HG03095 (cell line): Measurements from ENCODE around the gene MYMK.

Source experiments
- ATAC-seq: cut with Tn5 transposase; IDR thresholded peaks from one replicate; pipeline ENCODE4 v1.9.1; 2021; ENCODE audit warnings: moderate library complexity; ENCODE audit not compliant: unreplicated experiment

MYMK gene

GRCh38 chr9:133507246-133507965, 17.4 kb downstream of the MYMK start:
- ATAC-seq, result no peak

DNA sequence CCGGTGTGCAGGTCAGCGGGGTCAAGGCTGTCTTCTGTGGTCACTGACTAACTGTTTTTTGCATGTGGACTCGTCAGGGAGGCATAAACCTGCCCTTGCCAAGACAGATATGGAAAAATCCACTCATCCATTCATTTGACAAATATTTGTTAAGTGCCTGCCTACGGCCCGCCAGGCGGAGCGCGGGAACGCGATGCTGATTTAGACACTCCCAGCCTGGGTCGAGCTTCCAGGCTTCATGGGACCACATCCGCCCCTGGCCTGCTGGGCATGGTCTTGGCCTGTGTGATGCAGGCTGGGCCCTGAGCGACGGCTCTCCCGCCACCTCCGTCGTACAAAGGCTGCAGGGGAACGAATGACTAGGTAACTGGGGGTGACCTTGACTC, 18.1 kb downstream of the MYMK start:
- no peak for ATAC-seq

DNA sequence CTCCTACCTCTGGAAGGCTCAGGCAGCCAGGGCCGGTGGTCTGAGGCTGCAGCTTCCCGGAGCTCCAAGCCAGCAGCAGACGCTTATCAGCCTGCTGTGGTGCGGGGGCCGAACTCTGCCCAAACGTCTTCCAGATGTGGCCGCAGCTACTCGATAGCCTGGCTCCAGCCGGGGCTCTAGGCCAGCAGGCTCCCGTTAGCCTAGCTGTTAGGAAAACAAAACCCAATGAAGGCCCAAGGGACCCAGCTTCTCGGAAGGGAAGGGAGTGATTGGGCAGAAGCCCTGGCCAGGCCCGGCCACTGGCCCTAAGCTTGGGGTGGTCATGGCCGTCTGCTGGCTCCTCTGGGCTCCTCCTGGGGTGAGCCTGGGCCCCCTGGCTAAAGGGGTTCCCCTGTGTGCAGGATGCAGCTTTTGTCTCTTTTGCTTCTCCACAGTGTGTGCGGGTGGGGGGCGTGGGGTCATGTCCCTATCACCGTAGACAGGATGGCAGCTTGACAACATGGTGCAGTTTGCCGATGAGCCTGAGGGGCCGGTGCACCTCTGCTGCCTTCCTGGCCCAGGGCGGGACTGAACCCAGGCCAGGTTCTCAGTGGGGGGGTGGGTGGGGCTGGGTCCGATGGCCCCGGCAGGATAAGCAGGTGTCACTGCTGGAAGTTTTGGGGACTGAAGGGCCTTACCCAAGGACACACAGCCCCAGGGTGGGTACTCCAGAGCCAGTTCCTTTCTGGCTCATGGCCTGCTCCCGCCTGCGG, 18.7 kb downstream of the MYMK start:
- no peak for ATAC-seq

DNA sequence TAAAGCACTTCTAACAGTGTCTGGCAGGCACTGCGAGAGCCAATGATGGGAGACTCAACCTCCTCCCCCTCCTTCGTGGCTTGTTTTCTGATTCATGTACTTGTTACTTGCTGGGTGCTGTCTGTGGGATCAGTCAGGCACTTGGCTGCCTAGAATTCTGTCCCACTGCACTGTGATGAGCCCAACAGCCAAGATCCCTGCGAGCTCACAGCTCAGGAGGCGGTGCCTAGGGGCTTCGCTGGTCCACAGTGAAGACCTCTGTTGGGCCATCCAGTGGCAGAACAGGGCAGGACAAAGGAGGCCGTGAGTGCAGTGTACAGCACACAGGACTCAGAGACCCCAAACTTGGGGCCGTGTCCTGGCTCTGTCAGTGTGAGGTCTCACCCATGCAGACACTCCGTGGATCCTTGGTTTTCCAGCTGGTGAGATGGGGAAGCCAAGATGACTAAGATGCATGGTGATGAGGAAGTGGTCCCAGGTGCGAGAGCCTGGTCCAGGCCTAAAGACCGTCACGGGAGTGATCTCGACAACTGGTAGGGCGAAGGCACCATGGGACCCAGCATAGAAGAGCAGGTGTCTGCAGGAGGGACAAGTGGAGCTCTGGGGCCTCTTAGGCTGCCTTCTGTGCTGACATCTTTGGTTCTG, 19.5 kb downstream of the MYMK start:
- no peak for ATAC-seq

- no peak for ATAC-seq
Observed at GRCh38 chr9:133502112-133502511, 22.6 kb downstream of the MYMK start.

GRCh38 chr9:133499892-133500270, 24.9 kb downstream of the MYMK start:
- ATAC-seq, result no peak

DNA sequence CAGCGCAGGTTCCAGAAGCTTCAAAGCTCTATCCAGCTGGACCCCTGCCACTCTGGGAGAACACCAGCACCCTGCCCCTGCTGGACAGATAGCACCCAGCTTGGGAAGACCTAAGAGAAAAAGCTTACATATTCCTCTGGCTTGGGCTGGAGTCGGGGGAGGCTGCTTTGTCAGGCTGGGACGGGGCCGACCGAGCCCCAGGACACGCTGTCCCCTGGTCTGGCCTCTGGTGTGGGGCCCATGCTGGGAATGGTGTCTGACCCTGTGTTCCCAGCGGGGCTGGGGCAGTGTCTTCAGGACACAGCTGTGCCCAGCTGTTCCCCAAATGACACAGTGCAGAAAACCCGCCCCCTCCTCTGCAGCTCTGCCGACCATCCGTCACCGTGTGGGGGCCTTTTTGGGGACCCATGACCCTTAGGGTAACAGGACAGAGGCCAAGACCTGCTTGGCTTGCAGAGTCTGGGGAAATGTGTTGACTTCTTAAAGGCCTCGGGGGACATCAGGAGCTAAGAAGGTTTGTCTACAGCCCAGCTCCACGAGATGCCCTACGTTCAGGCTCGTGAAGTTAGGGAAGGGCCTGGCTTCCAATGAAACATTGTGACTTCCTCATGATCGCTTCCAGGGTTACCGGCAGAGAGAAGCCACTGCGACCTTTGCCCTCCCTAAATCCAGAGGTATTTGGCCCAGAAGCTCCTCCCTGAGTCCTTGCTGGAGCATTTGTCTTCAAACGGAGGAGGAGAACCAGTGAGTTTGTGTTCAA, 25.4 kb downstream of the MYMK start:
- no peak for ATAC-seq

DNA sequence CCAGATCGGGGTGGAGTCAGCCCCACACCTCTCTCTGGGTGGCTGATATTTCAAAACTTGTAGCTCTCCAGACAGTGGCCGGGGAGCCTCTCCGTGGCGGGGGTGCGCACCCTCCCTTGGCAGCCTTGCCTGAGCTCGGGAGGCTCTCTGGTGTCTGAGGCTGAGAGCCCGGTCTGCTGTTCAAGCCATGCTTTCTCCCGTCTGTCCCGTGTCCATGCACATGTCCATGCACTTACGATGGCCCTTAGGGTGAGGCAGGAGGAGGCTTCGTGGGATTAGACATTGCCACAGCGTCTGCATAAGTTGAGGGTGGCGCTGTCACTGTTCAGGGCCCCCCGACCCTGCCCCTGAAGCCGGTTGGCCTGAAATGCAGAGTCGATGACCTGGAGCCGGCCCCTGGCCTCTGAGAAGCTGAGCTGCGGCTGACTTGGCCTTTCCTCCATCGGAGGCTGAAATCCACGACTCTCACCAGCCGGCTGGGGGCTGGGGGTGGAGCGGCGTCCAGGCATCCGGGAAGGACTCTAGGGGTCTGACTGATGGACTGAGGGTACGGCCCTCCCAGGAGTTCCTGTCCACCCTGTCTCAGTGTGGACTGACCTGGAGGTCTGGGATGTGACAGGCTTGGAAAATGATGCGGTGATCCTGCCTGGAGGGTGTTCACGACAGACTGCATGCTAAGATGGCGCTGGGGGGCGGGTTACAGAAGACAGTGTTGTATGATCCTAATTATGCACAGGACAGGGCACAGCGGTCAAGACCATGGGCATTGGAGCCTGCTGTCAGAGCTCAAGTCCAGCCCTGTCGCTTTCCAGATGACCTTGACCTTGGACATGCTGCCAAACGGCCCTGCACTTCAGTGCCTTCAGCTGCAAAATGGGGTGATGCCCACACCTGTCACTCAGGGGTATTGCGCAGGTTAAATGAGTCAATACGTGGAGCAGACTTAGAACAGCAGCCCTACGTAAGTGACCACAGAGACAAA, 27.6 kb downstream of the MYMK start:
- ATAC-seq, result no peak

GRCh38 chr9:133495327-133496293, 29.1 kb downstream of the MYMK start:
- no peak for ATAC-seq

DNA sequence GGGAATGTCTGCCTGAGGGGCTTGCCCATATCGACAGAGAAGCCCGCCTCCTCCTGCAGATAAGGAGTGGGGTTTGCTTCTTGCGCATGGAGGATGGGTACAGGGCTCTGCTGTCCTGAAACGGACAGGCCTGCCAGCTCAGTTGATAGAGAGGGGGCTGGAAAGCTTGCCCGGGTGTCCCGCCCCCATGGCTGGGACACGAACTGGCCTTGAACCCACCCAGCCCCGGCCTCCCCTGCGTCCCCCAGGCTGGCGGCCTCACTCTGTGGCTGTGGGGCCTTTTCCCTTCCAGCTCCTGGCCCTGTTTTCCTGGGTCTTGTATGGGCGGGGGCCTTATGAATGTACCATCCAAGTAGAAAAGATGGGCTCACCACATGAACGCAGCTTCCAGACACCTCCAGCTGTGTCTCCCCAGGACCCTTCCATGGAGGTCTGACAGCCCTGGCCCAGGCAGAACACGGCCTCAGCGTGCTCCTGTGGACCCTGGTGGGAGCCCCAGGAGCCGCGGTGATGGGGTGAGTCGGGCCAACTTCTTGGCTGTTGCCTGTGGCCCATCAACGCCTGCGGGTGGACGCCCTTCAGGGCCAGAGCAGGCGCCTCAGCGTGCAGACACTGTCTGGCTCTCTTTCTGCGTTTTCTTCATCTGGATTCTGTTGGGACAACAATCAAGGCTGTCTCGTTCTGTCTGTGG, 30.0 kb downstream of the MYMK start:
- no peak for ATAC-seq

DNA sequence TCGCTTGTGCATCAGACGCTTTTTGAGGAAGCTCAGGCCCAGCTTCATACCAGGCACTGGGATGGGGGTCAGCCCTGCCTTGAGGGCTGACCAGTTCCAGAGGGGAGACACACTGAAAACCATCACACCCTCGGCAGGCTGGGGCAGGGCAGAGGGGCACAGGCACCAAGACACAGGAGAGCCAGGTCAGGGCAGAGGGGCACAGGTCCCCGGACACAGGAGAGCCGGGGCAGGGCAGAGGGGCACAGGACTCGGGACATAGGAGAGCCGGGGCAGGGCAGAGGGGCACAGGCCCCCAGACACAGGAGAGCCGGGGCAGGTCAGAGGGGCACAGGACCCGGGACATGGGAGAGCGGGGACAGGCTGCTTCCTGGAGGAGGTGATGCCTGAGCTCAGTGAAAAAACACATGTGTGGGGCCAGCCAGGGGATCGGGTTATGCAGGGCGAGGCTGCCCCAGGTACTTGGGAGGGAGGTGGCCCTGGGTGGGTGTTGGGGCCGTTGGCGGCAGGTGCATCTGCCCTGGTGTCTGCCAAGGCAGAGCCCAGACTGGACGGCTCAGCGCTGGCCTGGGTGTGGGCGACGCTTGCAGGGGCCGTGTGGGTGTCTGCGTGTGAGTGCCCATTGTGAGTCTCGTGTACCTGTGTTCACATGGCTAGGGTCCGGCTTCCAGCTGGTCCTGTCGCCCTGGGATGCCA, 30.8 kb downstream of the MYMK start:
- ATAC-seq, result no peak

- ATAC-seq, result no peak
Observed at GRCh38 chr9:133493428-133493827, 31.3 kb downstream of the MYMK start.

GRCh38 chr9:133492061-133493021, 32.4 kb downstream of the MYMK start:
- no peak for ATAC-seq

DNA sequence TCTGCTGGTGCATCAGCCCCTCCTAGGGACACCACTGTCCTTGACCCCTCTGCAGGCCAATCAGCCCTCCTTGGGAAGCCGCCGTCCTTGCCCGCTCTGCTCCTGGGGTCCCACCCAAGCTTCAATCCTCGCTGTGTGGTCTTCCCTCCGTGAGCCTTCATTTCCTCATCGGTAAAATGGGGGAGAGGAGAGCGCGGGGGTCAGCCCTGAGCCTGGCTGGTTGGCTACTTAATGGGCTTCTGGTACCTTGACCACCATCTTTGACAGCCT, 33.2 kb downstream of the MYMK start:
- no peak for ATAC-seq

DNA sequence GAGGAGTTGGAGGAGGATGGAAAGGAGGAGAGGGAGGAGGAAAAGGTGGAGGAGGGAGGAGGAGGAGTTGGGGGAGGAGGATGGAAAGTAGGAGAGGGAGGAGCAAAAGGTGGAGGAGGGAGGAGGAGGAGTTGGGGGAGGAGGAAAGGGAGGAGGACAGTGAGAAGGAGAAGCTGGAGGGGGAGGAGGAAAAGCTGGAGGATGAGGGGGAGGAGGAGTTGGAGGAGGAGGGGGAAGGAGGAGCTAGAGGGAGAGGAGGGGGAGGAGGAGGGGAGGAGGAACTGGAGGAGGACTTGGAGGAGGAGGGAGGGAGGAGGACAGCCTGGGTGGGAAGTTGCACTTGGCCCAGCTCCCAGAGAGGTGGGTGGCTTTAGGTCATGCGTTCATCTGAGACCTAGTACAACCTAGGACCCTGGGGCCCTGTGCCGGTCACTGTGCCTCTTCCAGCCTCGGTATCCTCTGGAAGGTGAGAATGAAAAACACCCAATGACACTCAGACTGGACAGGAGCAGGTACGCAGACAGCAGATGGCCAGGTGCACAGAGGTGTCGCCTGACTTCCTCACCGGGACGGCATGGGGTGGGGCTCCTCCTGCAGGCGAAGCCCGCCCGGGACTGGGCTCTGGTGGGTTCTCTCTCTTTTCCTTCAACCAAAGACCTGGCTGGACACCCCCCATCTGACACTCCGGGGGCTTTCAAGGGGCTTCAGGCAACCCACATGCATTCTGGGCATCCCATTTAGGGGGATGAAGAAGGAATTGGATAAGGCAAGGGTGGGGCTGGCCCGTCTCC, 33.7 kb downstream of the MYMK start:
- no peak for ATAC-seq

DNA sequence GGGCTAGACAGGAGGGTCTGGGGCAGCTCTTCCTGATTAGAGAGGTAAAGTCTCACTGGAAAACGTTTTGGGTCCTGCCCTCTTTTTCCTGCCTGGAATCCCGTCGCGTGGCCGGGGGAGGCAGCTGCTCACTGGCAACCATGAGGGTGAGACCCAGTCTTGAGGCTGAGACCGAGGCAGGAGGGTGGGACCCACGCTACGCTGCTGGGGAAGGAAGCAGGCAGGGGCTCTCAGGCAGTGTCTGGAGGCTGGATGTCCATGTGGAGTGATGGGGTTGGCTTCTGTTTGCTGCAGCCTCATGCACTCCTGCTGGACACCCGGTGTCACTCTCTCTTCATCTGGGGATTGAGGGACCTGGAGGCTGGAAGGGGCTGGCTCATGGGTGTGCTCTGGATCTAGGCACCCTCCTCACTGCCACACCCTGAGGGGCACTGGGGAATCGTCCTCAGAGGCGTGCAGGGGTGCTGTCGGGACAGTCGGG, 34.5 kb downstream of the MYMK start:
- ATAC-seq, result no peak
